HepG2 (cell line): ENCODE measurements around the gene PPP2R1B. TPM values are rescaled to one million over a fixed set of nuclear protein-coding genes. Genes with fewer than 3 reads are reported as not detected.

Experiments used
- FOXK1 ChIP-seq: sonication (generic); formaldehyde crosslinking; IDR thresholded peaks from 2 replicates; pipeline ENCODE4 v1.4.0; 2020; ENCODE audit warnings: low read depth, missing genetic modification reagents, borderline replicate concordance
- HNF4G ChIP-seq, 2 experiments: sonication (generic) in 1 of 2; formaldehyde crosslinking in 1 of 2; IDR thresholded peaks; 2 replicates each; pipeline versions ENCODE4 v1.4.0 to v1.6.1; 2011 to 2020; ENCODE audit warnings: borderline replicate concordance in 2 of 2, low read depth in 2 of 2, mild to moderate bottlenecking in 2 of 2, low read length in 1 of 2, missing genetic modification reagents in 1 of 2, moderate library complexity in 1 of 2
- KDM3A ChIP-seq: IDR thresholded peaks from 2 replicates; pipeline ENCODE4 v1.6.1; 2018; ENCODE audit warnings: low read depth, missing compliant biosample characterization
- MTF1 ChIP-seq: sonication (generic); formaldehyde crosslinking; IDR thresholded peaks from 2 replicates; pipeline ENCODE4 v1.5.0; 2020; ENCODE audit warnings: missing genetic modification reagents
- NCOA1 ChIP-seq: sonication (generic); formaldehyde crosslinking; IDR thresholded peaks from 2 replicates; pipeline ENCODE4 v1.9.0; 2021; ENCODE audit warnings: missing genetic modification reagents
- RERE ChIP-seq: IDR thresholded peaks from 2 replicates; pipeline ENCODE4 v1.6.1; 2016; ENCODE audit warnings: low read depth, missing genetic modification reagents, missing compliant biosample characterization
- RXRA ChIP-seq: sonication (generic); formaldehyde crosslinking; IDR thresholded peaks from 2 replicates; pipeline ENCODE4 v1.5.1; 2020; ENCODE audit warnings: missing genetic modification reagents
- TRAFD1 ChIP-seq: sonication (generic); formaldehyde crosslinking; IDR thresholded peaks from 2 replicates; pipeline ENCODE4 v1.5.1; 2020; ENCODE audit warnings: missing genetic modification reagents, mild to moderate bottlenecking, borderline replicate concordance
- TRIM22 ChIP-seq: fragments of 450-650 bp; IDR thresholded peaks from 2 replicates; pipeline ENCODE4 v1.6.1; 2017
- ZNF891 ChIP-seq: sonication (generic); formaldehyde crosslinking; IDR thresholded peaks from 2 replicates; pipeline ENCODE4 v1.5.0; 2020; ENCODE audit warnings: mild to moderate bottlenecking, missing genetic modification reagents
- ZSCAN12 ChIP-seq: sonication (generic); formaldehyde crosslinking; IDR thresholded peaks from 2 replicates; pipeline ENCODE4 v1.9.0; 2021; ENCODE audit warnings: mild to moderate bottlenecking, missing genetic modification reagents
- polyA plus RNA-seq, 8 experiments: library from polyadenylated mRNA; depleted of rRNA in 3 of 8; stranded (reverse) in 7 of 8; unstranded in 1 of 8; fragments of >200 nt; fragmentation: Illumina TruSeq in 4 of 8; extraction: Trizol in 4 of 8; gene quantifications; 2 replicates each; pipeline versions ENCODE4 v1.2.1 to v1.2.3, GENCODE V29; 2011 to 2016; ENCODE audit warnings: low read depth in 4 of 8, missing spikeins in 1 of 8, mixed read lengths in 1 of 8; ENCODE audit not compliant: insufficient read depth in 1 of 8
- total RNA-seq, 5 experiments: library from RNA; depleted of rRNA; stranded (reverse); fragments of >200 nt; fragmentation: Illumina TruSeq; extraction: Trizol; gene quantifications; 2 replicates each; pipeline ENCODE4 v1.2.3, GENCODE V29; 2016; ENCODE audit warnings: low read depth in 1 of 5
- TF ChIP-seq, protein P1 (sequence below): sonication (generic); formaldehyde crosslinking; IDR thresholded peaks from 2 replicates; pipeline ENCODE4 v1.5.0; 2020; ENCODE audit warnings: missing genetic modification reagents, mild to moderate bottlenecking, borderline replicate concordance
- TF ChIP-seq, protein P2 (sequence below): sonication (generic); formaldehyde crosslinking; IDR thresholded peaks from 2 replicates; pipeline ENCODE4 v1.4.0; 2020; ENCODE audit warnings: missing genetic modification reagents

Gene PPP2R1B
- total and polyA plus RNA-seq, 2 of the 13 experiments (the other 11 are each of a cell fraction or from before 2014, with no cell fraction given), result 22.1 to 56.8 TPM

- TF ChIP-seq TRAFD1 (CRISPR knock-in tag) (no peak), ZSCAN12 (no peak), NCOA1 (peak; percentile 83; the same call in 1 of the 2 replicates), TRIM22 (no peak), FOXK1 (CRISPR knock-in tag) (peak; percentile 90; the same call in 1 of the 2 replicates), MTF1 (CRISPR knock-in tag) (no peak), ZNF891 (CRISPR knock-in tag) (no peak), KDM3A (CRISPR knock-in tag) (peak; percentile 69; the same call in 1 of the 2 replicates), RERE (CRISPR knock-in tag) (peak; percentile 70; the same call in 1 of the 2 replicates), RXRA (CRISPR knock-in tag) (peak; percentile 86), HNF4G (IDR thresholded peaks at IDR 0.05; ENCODE audit: borderline replicate concordance, low read depth, low read length) (no peak; the same call in 1 of the 2 replicates), HNF4G (CRISPR knock-in tag; IDR thresholded peaks at IDR 0.05; ENCODE audit: borderline replicate concordance, low read depth) (peak; percentile 47; the same call in 1 of the 2 replicates)
- TF ChIP-seq, protein P1, sequence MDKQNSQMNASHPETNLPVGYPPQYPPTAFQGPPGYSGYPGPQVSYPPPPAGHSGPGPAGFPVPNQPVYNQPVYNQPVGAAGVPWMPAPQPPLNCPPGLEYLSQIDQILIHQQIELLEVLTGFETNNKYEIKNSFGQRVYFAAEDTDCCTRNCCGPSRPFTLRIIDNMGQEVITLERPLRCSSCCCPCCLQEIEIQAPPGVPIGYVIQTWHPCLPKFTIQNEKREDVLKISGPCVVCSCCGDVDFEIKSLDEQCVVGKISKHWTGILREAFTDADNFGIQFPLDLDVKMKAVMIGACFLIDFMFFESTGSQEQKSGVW (CRISPR knock-in tag), result no peak
- TF ChIP-seq, protein P2, sequence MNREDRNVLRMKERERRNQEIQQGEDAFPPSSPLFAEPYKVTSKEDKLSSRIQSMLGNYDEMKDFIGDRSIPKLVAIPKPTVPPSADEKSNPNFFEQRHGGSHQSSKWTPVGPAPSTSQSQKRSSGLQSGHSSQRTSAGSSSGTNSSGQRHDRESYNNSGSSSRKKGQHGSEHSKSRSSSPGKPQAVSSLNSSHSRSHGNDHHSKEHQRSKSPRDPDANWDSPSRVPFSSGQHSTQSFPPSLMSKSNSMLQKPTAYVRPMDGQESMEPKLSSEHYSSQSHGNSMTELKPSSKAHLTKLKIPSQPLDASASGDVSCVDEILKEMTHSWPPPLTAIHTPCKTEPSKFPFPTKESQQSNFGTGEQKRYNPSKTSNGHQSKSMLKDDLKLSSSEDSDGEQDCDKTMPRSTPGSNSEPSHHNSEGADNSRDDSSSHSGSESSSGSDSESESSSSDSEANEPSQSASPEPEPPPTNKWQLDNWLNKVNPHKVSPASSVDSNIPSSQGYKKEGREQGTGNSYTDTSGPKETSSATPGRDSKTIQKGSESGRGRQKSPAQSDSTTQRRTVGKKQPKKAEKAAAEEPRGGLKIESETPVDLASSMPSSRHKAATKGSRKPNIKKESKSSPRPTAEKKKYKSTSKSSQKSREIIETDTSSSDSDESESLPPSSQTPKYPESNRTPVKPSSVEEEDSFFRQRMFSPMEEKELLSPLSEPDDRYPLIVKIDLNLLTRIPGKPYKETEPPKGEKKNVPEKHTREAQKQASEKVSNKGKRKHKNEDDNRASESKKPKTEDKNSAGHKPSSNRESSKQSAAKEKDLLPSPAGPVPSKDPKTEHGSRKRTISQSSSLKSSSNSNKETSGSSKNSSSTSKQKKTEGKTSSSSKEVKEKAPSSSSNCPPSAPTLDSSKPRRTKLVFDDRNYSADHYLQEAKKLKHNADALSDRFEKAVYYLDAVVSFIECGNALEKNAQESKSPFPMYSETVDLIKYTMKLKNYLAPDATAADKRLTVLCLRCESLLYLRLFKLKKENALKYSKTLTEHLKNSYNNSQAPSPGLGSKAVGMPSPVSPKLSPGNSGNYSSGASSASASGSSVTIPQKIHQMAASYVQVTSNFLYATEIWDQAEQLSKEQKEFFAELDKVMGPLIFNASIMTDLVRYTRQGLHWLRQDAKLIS, result no peak
Measured at GRCh38 chr11:111726301-111726713, 39.9 kb downstream of the PPP2R1B start (continued).
